ENCODE measurements around the gene RNPEP. TPM values are rescaled to one million over a fixed set of nuclear protein-coding genes. Genes with fewer than 3 reads are reported as not detected.
A peak's percentile ranks its signal among the peaks of the same experiment; 100 is the strongest.

Gene RNPEP
- total and polyA plus RNA-seq, 2 of the 13 experiments (the other 11 are each of a cell fraction or from before 2014, with no cell fraction given): 20.6 to 38.4 TPM

DNA sequence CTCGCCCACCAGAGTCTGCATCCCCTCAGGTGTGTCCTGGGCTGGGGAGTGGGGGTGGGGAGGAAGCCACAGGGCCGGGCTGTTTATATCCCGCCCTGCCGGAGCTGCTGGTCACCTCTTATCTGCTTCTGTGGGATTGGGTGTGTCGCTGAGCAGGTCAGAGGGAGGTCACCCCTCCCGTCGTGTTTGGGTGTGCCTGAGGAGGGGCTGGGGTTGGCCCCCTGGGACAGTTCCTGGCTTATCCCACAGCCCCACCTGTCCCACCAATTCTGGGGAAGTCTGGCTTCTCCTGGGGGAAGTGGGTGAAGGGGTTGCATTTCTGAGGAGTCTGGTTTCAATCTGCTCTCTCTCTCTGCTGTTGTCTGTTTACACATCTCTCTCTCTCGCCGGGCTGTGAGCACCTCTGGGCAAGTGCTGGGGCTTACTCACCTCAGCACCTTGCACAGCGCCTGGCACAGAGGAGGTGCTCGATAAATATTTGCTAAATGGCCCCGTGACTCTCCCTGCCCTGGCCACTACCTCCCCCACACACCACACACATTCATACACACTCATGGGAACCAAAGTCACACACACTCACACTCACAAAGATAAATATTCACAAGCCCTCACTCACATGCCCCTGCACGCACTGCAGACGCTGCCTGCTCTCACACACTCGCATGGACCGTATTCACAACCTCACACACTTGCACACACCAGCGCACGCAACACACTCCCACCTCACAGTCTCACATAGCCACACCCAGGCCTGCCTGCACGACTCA is 36.2 kb downstream of the RNPEP start (continued):
- TF ChIP-seq ZNF878 (CRISPR knock-in tag; IDR thresholded peaks at IDR 0.05) (0 out of 2 replicates have a peak, but pooled peaks have one; percentile 26), PPARG (CRISPR knock-in tag; conservative IDR thresholded peaks at IDR 0.05) (peak; percentile 41; the same call in 1 of the 2 replicates), ZNF12 (CRISPR knock-in tag; IDR thresholded peaks at IDR 0.05) (peak; percentile 97), ZNF253 (CRISPR knock-in tag; IDR thresholded peaks at IDR 0.05; ENCODE audit: borderline replicate concordance) (peak; percentile 46; the same call in 1 of the 2 replicates), HNRNPL (IDR thresholded peaks at IDR 0.05; ENCODE audit: low read depth, low read length) (0 out of 2 replicates have a peak, but pooled peaks have one; percentile 56), HMG20B (CRISPR knock-in tag; conservative IDR thresholded peaks at IDR 0.05) (peak; percentile 65; the same call in 1 of the 2 replicates), CHCHD3 (CRISPR knock-in tag; IDR thresholded peaks at IDR 0.05) (no peak), ZNF7 (CRISPR knock-in tag; IDR thresholded peaks at IDR 0.05) (no peak), NONO (IDR thresholded peaks at IDR 0.05) (no peak), NONO (CRISPR knock-in tag; conservative IDR thresholded peaks at IDR 0.05) (peak; percentile 51; the same call in 1 of the 2 replicates), ZEB1 (IDR thresholded peaks at IDR 0.05; ENCODE audit: insufficient replicate concordance, low read depth) (peak; percentile 67), HINFP (CRISPR knock-in tag; IDR thresholded peaks at IDR 0.05; ENCODE audit: low read depth) (no peak), SOX5 (CRISPR knock-in tag; IDR thresholded peaks at IDR 0.05; ENCODE audit: borderline replicate concordance) (peak; percentile 52; the same call in 1 of the 2 replicates), HMG20A (CRISPR knock-in tag; IDR thresholded peaks at IDR 0.05; ENCODE audit: borderline replicate concordance) (peak; percentile 30; the same call in 1 of the 2 replicates), CHD4 (IDR thresholded peaks at IDR 0.05; ENCODE audit: borderline replicate concordance, low read length) (no peak), RORA (CRISPR knock-in tag; IDR thresholded peaks at IDR 0.05) (no peak), HOXA3 (CRISPR knock-in tag; IDR thresholded peaks at IDR 0.05) (peak; percentile 34; the same call in 1 of the 2 replicates), JUNB (CRISPR knock-in tag; IDR thresholded peaks at IDR 0.05; ENCODE audit: borderline replicate concordance) (peak; percentile 54; the same call in 1 of the 2 replicates), MAX (IDR thresholded peaks at IDR 0.05) (peak; percentile 44; the same call in 1 of the 2 replicates), ZFP37 (CRISPR knock-in tag; IDR thresholded peaks at IDR 0.05; ENCODE audit: borderline replicate concordance) (no peak), PITX1 (CRISPR knock-in tag; IDR thresholded peaks at IDR 0.05) (0 out of 2 replicates have a peak, but pooled peaks have one; percentile 20), RARA (CRISPR knock-in tag; IDR thresholded peaks at IDR 0.05) (peak; percentile 92)
- TF ChIP-seq, protein P1, sequence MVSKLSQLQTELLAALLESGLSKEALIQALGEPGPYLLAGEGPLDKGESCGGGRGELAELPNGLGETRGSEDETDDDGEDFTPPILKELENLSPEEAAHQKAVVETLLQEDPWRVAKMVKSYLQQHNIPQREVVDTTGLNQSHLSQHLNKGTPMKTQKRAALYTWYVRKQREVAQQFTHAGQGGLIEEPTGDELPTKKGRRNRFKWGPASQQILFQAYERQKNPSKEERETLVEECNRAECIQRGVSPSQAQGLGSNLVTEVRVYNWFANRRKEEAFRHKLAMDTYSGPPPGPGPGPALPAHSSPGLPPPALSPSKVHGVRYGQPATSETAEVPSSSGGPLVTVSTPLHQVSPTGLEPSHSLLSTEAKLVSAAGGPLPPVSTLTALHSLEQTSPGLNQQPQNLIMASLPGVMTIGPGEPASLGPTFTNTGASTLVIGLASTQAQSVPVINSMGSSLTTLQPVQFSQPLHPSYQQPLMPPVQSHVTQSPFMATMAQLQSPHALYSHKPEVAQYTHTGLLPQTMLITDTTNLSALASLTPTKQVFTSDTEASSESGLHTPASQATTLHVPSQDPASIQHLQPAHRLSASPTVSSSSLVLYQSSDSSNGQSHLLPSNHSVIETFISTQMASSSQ (IDR thresholded peaks at IDR 0.05; ENCODE audit: low read depth): peak; percentile 43; the same call in 1 of the 2 replicates
- TF ChIP-seq, protein P1 (CRISPR knock-in tag; IDR thresholded peaks at IDR 0.05; ENCODE audit: borderline replicate concordance): peak; percentile 14; the same call in 1 of the 2 replicates
- TF ChIP-seq, protein P2, sequence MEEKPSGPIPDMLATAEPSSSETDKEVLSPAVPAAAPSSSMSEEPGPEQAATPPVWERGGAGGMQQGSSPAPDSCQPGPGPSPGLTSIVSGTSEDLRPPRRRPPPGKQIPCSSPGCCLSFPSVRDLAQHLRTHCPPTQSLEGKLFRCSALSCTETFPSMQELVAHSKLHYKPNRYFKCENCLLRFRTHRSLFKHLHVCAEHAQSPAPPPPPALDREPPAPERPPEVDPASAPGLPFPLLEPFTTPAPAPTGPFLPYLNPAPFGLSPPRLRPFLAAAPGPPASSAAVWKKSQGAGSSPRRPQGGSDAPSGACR (CRISPR knock-in tag; IDR thresholded peaks at IDR 0.05): 0 out of 2 replicates have a peak, but pooled peaks have one; percentile 23

All from HepG2 (cell line).